Raji (cell line): ENCODE measurements around the gene LTBP3.

Source experiments
- POLR2A ChIP-seq: IDR thresholded peaks from 2 replicates; pipeline ENCODE4 v1.6.1; 2011; ENCODE audit warnings: low read depth, low read length, control low read depth; ENCODE audit not compliant: insufficient read depth

The LTBP3 gene

GRCh38 chr11:65540290-65541092 is 17.7 kb downstream of the LTBP3 start:
- TF ChIP-seq POLR2A: peak; percentile 75

GRCh38 chr11:65539744-65540289 is 18.3 kb downstream of the LTBP3 start:
- no peak for TF ChIP-seq POLR2A

- no peak for TF ChIP-seq POLR2A
Observed at GRCh38 chr11:65538915-65539743, 19.0 kb downstream of the LTBP3 start.

GRCh38 chr11:65538232-65538914 is 19.8 kb downstream of the LTBP3 start:
- TF ChIP-seq POLR2A: no peak

GRCh38 chr11:65537620-65538231 is 20.4 kb downstream of the LTBP3 start:
- TF ChIP-seq POLR2A: no peak

GRCh38 chr11:65537296-65537597 is 20.9 kb downstream of the LTBP3 start:
- TF ChIP-seq POLR2A: no peak

- no peak for TF ChIP-seq POLR2A
Observed at GRCh38 chr11:65536412-65537295, 21.5 kb downstream of the LTBP3 start.

- TF ChIP-seq POLR2A: no peak
Observed at GRCh38 chr11:65535102-65535501, 23.1 kb downstream of the LTBP3 start.

- no peak for TF ChIP-seq POLR2A
Observed at GRCh38 chr11:65532388-65533064, 25.6 kb downstream of the LTBP3 start.

GRCh38 chr11:65530157-65530496 is 28.0 kb downstream of the LTBP3 start:
- TF ChIP-seq POLR2A: no peak

GRCh38 chr11:65529475-65530156 is 28.5 kb downstream of the LTBP3 start:
- TF ChIP-seq POLR2A: no peak

GRCh38 chr11:65528819-65529350 is 29.3 kb downstream of the LTBP3 start:
- TF ChIP-seq POLR2A: no peak

- no peak for TF ChIP-seq POLR2A
Observed at GRCh38 chr11:65526744-65527143, 31.4 kb downstream of the LTBP3 start.
